T follicular helper cell (primary cell): ENCODE measurements around the gene CDY2B.
"Not testable (repeated sequence)": the region's sequence is repeated elsewhere in the genome, so short reads cannot be mapped to it uniquely, and the experiment has no call there.

Source experiments
- DNase-seq: peaks from one replicate; pipeline ENCODE4 v3.0.0-alpha.2; 2020; ENCODE audit warnings: low read depth
- total RNA-seq, 2 experiments: gene quantifications; one replicate each; lab custom pipeline; 2026; lab: John Stamatoyannopoulos, UW

CDY2B gene
- total RNA-seq: 0 reads per million in 2 experiments

- not testable (repeated sequence) for DNase-seq
Measured at GRCh38 chrY:17880120-17880519, at the start of gene CDY2B. Gene CDY2B (minus strand): TSS chrY:17880220. CDS start chrY:17879892, 328 bp downstream.

DNA sequence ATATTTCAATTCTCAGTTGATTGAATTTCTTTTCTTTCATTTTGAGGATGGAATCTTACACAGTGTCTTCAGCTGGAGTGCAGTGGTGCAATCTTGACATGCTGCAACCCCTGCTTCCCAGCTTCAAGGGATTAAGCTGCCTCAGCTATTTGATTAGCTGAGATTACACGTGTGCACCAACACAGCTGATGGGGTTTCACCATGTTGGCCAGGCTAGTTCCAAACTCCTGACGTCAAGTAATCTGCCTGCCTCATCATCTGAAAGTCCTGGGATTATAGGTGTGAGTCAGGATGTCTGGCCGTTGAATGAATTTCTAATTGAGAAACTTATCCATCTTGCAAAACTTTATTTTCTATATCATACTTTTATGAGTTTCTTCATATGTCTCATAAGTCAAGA is 28.0 kb upstream of the CDY2B start:
- not testable (repeated sequence) for DNase-seq

- not testable (repeated sequence) for DNase-seq
Measured at GRCh38 chrY:17907351-17907750, 27.3 kb upstream of the CDY2B start.

DNA sequence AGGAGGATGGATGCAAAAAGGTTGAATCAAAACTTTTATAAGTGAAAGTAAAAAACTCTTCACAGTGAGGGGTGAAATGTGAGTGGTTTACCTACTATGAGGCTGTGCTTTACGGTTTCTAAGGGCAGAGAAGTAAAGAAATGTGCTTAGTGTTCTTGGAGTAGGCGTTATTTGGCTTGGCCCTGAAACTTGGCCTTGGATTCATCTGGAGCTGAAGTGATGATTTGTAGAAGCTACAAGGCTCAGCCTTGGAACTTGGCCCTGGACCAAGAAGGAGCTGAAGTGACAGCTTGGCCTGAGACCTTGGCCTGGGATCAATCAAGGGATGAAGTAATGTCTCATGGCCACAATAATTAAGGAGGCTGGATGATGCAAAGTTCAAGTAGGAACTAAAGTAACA is 1.7 kb upstream of the CDY2B start:
- DNase-seq: not testable (repeated sequence)

DNA sequence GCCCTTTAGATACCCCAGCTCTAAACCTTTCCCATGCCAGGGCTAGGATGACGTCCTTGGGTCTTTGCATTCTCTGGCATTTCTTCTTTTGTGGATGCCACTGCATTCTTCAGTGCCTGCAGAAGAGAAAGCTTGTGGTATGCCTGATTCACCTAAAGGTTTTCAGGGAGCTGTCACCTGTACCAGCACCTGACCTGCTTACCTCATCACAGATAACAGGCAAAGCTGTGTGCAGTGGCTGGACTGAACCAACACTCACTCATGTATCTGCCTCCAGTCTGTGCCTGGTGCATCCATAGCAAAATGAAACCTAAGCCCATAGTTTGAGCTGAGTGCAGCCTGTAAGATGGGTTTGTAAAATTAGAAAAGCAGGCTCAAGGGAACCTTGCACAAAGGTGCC is 3.3 kb downstream of the CDY2B start:
- not testable (repeated sequence) for DNase-seq

- not testable (repeated sequence) for DNase-seq
Measured at GRCh38 chrY:17875401-17875800, 4.6 kb downstream of the CDY2B start.

DNA sequence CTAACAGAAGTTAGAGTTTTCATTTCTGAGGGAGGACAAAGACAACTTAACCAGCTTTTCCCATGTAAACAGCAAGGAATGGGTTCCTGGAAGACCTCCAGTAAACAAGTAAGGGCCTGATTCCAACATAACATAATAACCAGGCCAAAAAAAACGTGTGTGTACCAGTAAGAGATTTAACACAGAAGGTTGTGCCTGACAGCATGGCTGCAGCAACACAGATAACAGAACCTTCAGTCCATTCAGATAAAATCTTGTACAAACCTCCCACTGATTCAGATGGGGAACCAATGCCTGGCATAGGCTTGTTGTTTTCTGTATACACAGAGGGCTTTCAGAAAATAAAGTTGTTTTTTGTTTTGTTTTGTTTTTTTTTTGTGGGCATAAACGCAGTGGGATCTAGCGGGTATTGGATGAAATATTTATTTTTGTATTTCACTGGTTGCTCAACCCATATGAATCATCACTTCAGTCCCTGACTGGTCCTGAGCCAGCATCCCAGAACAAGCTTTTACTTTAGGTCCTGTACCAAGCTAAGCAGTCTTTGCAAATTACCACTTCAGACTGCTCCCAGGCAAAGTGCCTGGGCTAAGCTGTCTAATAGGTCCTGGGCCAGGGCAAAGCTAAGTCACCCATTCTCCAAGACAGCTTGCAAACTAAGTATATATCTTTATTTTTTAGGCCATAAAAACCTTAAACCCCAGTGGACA is 8.7 kb downstream of the CDY2B start:
- not testable (repeated sequence) for DNase-seq

GRCh38 chrY:17870737-17871136 is 9.3 kb downstream of the CDY2B start:
- DNase-seq: not testable (repeated sequence)

DNA sequence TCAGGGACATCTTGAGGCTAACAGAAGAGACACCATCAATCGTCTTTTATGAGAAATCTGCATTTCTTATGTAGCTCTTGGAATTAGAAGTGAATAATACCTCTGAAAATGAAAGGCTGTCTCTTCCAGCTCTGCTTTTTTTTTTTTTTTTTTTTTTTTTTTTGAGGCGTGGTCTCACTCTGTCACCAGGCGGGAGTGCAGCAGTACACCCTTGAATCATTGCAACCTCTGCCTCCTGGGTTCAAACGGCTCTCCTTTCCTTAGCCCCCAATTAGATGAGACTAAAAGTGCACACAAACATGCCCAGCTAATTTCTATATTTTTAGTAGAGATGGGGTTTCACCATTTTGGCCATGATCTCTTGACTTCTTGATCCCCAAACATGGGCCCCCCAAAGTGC is 12.2 kb downstream of the CDY2B start:
- DNase-seq: not testable (repeated sequence)

GRCh38 chrY:17860634-17861033 is 19.4 kb downstream of the CDY2B start:
- DNase-seq: not testable (repeated sequence)

- not testable (repeated sequence) for DNase-seq
Measured at GRCh38 chrY:17856963-17857848, 22.8 kb downstream of the CDY2B start.

GRCh38 chrY:17856508-17856907 is 23.5 kb downstream of the CDY2B start:
- DNase-seq: not testable (repeated sequence)

- DNase-seq: not testable (repeated sequence)
Measured at GRCh38 chrY:17849131-17849530, 30.9 kb downstream of the CDY2B start.

GRCh38 chrY:17832149-17832548 is 47.9 kb downstream of the CDY2B start:
- DNase-seq: not testable (repeated sequence)
